Stimulated activated CD8-positive, alpha-beta memory T cell treated with anti-CD3 and anti-CD28 coated beads, Interleukin-15, amount 100 ng/mL, for 24 hours (primary cell): ENCODE data around the gene SLC22A1.
"Not testable (repeated sequence)": the region's sequence is repeated elsewhere in the genome, so short reads cannot be mapped to it uniquely, and the experiment has no call there.

Source experiments
- DNase-seq: peaks from one replicate; pipeline ENCODE4 v3.0.0-alpha.2; 2020; ENCODE audit warnings: low read depth

Gene SLC22A1

GRCh38 chr6:160121558-160121957, at the start of gene SLC22A1:
Gene SLC22A1, plus strand, starts transcription at chr6:160121815. Its CDS starts 121 bp downstream, at chr6:160121936.
- DNase-seq = no peak

GRCh38 chr6:160073272-160073671, 48.3 kb upstream of the SLC22A1 start:
- DNase-seq = no peak

- no peak for DNase-seq
Measured at GRCh38 chr6:160076009-160076408, 45.6 kb upstream of the SLC22A1 start.

- DNase-seq = no peak
Measured at GRCh38 chr6:160077024-160077423, 44.6 kb upstream of the SLC22A1 start.

- no peak for DNase-seq
Measured at GRCh38 chr6:160077526-160077925, 44.1 kb upstream of the SLC22A1 start.

- DNase-seq = no peak
Measured at GRCh38 chr6:160078883-160079685, 42.5 kb upstream of the SLC22A1 start.

- DNase-seq = no peak
Measured at GRCh38 chr6:160079686-160080043, 42.0 kb upstream of the SLC22A1 start.

GRCh38 chr6:160080097-160080496, 41.5 kb upstream of the SLC22A1 start:
- DNase-seq = no peak

- no peak for DNase-seq
Measured at GRCh38 chr6:160081398-160081797, 40.2 kb upstream of the SLC22A1 start.

- DNase-seq = no peak
Measured at GRCh38 chr6:160082627-160083026, 39.0 kb upstream of the SLC22A1 start.

GRCh38 chr6:160084198-160084776, 37.3 kb upstream of the SLC22A1 start:
- no peak for DNase-seq

GRCh38 chr6:160085226-160085625, 36.4 kb upstream of the SLC22A1 start:
- no peak for DNase-seq

GRCh38 chr6:160085713-160086505, 35.7 kb upstream of the SLC22A1 start:
- DNase-seq = no peak

- DNase-seq = no peak
Measured at GRCh38 chr6:160086754-160087153, 34.9 kb upstream of the SLC22A1 start.

- DNase-seq = no peak
Measured at GRCh38 chr6:160088069-160088783, 33.4 kb upstream of the SLC22A1 start.

- no peak for DNase-seq
Measured at GRCh38 chr6:160088784-160089533, 32.7 kb upstream of the SLC22A1 start.

GRCh38 chr6:160089534-160089897, 32.1 kb upstream of the SLC22A1 start:
- DNase-seq = no peak

GRCh38 chr6:160090442-160091239, 31.0 kb upstream of the SLC22A1 start:
- DNase-seq = not testable (repeated sequence)

GRCh38 chr6:160092176-160092575, 29.4 kb upstream of the SLC22A1 start:
- DNase-seq = not testable (repeated sequence)

GRCh38 chr6:160092602-160093001, 29.0 kb upstream of the SLC22A1 start:
- DNase-seq = no peak

- DNase-seq = no peak
Measured at GRCh38 chr6:160093061-160093460, 28.6 kb upstream of the SLC22A1 start.
